Daoy (cell line): ENCODE results near the gene GALNT6. TPM values are rescaled to one million over a fixed set of nuclear protein-coding genes. Genes with fewer than 3 reads are reported as not detected.
A peak's percentile ranks its signal among the peaks of the same experiment; 100 is the strongest.

Experiments used
- DNase-seq: peaks from one replicate; pipeline ENCODE4 v3.0.0-alpha.2; 2015; ENCODE audit warnings: low read depth
- total RNA-seq: library from RNA; depleted of rRNA; stranded (reverse); fragments of >200 nt; shearing (Covaris generic); gene quantifications from 2 replicates; pipeline ENCODE4 v1.2.3, GENCODE V29; 2014; rRNA removed

The GALNT6 gene, protein sequence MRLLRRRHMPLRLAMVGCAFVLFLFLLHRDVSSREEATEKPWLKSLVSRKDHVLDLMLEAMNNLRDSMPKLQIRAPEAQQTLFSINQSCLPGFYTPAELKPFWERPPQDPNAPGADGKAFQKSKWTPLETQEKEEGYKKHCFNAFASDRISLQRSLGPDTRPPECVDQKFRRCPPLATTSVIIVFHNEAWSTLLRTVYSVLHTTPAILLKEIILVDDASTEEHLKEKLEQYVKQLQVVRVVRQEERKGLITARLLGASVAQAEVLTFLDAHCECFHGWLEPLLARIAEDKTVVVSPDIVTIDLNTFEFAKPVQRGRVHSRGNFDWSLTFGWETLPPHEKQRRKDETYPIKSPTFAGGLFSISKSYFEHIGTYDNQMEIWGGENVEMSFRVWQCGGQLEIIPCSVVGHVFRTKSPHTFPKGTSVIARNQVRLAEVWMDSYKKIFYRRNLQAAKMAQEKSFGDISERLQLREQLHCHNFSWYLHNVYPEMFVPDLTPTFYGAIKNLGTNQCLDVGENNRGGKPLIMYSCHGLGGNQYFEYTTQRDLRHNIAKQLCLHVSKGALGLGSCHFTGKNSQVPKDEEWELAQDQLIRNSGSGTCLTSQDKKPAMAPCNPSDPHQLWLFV
- total RNA-seq = 4.3 and 14.0 TPM in 2 replicates

DNA sequence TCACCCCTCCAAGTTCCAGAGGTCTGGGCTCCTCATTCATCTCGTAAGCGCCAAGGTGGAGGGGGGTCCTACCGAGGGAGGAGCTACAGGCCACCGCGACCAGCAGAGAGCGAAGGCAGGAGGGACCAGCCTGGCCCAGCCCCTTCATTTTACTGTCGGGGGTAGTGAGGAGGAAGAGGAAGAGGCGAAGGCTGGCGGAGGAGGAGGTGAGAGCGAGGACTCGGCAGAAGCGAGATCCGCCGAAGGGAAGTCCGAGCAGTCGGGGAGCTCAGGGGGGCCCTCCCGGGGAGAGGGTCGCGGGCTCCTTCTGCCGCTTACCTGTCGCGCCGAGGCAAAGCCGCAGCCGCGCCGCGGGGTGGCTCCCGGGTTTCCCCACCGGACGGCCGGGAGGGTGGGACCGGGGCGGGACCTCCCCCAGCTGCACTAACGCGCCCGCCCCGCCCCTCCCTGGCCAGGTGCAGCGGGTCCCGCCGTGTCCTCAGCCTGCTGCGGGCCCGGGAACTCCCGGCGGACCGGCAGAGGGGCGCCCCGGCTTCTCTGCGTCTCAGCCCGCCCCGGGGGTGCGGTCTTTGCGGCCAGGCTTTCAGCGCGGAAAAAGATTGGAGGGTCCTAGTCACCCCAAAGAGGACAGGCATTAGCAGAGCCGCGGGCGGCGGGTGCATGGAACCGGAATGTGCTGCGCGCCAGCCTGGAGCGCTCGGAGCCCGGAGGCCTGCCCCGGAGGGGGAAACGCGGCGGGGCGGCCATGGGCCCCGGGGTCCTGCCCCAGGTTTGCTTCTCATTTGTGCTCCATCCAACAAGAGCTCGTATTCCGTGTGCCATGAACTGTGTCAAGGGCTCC lies at the start of gene GALNT6:
GALNT6 (minus strand) TSS at position 124 of the 841 bp plus-strand sequence. CDS start 11,625 bp downstream, outside the sequence.
- peak; percentile 42 for DNase-seq

DNA sequence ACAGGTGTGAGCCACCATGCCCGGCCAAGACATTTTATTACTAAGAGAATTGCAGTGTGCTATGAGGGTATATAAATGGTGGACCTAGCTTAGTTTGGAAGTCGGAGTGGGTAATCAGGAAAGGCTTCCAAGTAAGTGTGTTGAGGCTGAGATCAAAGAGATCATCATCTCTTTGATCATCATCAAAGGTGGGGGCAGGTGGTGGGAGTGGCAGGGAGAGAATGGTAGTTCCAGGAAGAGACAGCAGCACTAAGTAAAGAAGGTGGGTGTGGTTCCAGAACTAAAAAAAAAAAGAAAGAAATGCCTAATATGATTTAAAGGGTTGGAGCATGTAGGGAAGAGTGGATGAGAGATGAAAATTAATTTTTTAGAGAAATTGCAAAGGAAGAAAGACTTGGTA lies 48.1 kb upstream of the GALNT6 start:
- DNase-seq = no peak

DNA sequence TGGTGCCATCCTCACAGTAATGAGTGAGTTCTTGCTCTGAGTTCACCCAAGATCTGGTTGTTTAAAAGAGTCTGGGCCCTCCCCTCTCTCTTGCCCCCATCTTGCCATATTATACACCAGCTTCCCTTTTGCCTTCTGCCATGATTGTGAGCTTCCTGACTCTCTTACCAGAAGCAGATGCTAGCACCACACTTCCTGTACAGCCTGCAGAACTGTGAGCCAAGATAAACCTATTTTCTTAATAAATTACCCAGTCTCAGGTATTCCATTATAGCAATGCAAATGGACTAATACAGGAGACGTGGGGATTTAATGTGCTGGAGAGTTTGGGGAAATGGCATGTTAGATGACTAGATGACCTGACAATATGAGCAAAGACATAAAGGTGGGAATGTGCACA lies 46.2 kb upstream of the GALNT6 start:
- DNase-seq = no peak

DNA sequence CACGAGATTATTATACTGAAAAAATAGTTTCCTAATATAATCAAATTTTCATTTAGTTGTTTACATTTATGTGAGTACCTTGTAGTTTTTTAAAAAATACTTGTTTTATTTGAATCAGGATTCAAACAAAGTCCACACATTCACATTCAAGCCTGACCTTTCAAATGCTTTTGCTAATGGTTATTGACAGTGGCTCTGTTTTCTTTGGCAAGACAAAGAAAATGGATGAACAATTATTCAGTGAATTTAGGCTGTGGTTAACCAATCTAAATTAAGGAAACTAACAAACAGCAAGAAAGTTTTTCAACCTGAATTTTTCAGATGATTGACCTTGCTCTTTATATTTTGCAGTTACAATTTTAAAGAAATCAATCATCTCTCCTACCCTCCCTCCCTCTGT lies 43.1 kb upstream of the GALNT6 start:
- no peak for DNase-seq

DNA sequence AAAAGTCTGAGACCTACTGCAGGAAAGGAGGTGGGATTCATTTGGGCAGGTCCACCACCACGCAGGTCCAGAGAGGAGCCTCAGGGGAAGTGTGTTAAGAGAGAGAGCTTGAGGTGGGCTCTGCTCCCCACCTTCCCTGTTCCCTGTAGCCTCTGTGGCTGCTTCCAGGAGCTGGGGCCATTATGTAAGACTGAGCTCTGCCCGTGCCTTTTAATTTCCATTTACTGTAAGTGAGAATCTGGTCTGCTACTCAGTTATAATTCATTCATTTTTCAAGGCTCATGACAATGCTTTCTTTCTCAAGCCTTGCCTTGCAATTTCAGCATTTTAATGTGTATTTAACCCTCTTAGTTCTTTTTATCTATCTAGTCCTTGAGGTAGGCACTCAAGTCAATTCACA lies 41.7 kb upstream of the GALNT6 start:
- DNase-seq = no peak

DNA sequence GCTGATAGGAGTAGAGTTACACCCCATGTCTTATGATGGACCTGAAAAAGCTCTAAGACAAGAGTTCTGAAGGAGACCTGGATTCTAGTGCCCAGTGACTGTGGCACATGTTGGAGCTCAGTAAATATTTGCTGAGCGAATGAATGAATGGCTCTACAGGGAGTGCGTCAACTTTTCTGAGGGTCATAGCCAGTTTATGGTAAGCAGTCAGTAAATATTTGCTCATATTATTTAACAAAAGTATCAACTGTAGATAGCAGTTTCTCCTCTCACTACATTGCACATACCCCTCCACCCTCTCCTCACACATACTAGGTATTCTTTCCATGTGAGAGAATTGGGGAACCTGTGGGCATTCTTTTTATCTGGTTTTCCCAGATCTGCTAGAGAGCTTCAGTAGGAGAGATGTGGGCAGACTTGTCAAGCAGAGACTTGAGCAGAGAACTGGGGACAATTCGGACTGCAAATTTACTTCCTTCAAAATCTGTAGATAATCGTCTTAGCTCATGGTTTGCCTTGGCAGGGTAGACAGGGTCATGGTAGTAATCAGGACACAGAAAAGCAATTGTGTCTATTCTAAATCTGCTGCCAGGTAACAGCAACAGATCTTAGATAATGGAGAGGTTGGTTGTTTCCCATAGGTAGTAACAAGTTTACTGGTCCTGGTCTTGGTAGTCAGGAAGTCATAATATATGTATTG lies 39.1 kb upstream of the GALNT6 start:
- no peak for DNase-seq

DNA sequence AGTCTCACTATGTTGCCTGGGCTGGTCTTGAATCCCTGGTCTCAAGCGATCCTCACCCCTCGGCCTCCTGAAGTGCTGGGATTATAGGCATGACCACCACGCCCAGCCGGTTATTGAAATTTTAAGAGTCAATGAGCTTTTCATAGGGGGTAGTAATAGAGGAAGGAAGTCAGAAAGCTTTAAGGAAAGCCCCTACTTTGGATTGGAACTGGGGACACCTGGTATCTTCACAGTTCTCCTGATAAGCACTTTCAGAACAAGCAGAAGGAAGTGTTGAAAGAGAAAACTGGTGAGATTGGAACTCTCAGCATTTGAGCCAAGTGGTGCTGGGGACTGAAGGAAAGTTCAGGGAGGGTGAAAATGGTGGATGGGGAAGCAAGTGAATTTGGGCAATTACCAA lies 38.5 kb upstream of the GALNT6 start:
- no peak for DNase-seq

DNA sequence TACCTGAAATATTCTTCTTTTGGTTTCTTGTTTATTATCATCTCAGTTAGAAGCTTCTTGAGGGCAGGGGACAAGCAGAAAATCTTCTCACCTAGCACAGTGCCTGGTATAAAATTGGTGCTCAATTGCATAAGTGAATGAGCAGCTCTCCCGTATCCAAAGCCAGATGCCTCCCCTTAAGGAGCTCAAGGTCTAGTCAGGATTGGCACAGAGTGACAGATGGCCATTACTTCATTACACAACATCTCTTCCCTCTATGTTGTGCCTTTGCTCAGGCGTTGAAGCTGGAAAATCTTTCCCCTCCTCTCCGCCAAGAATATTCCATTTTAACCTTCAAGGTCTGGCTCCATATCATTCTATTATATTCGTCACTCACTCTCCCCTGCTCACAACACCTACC lies 37.0 kb upstream of the GALNT6 start:
- DNase-seq = no peak

DNA sequence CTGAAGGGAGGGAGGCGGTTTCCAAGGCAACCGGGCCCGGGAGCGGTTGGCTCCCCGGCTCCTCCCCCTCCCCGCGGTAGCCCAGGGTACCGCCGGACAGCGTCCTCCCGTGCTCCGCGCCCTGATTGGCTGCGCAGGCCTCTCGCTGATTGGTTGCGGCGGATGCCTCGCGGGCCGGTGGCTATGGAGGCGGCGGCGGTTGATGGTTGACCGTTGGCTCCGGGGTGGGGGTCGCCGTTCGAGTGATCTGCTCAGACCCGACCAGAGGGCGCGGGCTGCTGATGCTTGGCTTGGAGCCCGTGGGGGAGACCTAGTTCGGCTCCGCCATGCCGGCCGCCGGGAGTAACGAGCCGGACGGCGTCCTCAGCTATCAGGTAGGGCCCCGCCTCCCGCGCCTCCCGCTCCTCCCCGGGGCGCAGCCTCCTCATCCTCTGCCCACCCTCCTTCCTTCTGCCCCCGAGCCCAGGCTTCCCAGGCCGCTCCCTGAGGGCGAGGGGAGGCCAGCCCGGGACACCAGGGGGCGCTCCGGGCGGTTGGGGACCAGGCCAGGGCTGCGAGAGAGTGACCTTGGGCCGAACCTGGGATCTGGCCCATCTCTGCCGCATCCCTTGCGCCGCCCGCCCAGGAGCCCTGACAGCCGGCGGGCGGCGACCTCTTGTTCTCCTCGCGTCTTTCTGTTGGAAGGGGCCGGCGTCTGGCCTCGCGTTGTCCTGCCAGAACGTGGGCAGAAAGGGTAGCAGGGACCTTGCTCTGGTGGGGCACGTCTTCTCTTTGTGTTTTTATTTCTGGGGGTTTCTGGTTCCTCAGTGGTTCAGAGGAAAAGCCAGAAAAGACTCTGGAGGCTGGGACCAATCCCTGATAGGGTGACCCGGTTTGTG lies 33.7 kb upstream of the GALNT6 start, which contains the start of gene SLC4A8:
SLC4A8 (plus strand) TSS at position 170 of the 878 bp plus-strand sequence; CDS start at position 327, 157 bp downstream.
- DNase-seq = peak; percentile 95

DNA sequence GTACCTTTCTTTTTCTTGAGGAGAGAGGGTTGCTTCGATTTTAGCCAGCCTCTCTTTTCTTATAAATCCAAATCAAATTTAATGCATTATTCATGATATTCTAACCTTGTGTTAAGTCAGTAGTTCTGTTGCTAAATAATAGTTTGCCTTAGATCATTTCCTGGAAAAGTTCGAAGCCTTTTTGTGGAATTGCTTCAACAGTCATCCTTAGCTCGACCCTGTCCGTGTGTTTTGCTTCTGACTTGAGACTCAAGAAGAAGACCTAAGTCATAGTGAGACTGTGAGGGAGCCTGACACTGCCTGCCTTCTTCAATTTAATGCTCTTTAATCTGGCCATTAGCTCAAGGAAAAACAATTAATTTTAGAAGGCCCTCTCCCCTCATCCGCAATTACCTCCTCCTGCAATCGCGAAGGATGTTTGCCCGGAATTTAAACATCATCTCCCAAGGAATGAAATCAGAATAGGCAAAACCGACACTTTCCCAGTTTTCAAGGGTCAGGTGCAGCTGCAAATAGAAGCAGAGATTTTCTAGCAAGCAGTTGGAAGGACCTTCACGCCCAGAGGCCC lies 33.0 kb upstream of the GALNT6 start:
- DNase-seq = no peak

DNA sequence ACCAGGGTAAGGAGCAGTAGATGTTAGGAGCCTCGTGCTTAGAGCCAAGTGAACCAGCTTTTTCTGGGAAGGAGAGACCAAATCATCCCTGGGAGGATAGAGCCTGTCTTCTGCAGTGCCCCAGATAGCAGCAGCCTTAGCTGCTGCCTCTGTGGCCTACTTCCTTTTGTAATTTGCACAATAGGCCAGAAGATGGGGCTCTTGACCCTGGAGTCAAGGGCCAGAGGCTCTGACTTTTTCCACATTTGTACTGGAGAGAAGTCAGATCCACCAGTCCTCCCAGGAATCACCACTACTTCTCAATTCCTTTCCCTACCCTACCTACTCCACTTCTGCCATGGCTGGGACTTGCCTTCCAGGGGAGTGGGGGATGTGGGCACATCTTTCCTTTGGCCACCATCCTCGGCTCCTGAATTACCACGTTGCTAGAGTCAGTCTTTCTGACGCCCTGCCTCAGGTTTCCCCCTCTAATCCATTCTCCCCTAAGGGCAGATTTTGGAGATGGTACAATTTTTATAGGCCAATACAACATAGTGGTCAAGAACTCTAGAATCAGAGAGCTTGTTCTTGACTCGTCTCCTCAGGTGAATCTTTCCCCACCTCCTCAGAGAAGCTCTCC lies 30.2 kb upstream of the GALNT6 start:
- peak; percentile 65 for DNase-seq

DNA sequence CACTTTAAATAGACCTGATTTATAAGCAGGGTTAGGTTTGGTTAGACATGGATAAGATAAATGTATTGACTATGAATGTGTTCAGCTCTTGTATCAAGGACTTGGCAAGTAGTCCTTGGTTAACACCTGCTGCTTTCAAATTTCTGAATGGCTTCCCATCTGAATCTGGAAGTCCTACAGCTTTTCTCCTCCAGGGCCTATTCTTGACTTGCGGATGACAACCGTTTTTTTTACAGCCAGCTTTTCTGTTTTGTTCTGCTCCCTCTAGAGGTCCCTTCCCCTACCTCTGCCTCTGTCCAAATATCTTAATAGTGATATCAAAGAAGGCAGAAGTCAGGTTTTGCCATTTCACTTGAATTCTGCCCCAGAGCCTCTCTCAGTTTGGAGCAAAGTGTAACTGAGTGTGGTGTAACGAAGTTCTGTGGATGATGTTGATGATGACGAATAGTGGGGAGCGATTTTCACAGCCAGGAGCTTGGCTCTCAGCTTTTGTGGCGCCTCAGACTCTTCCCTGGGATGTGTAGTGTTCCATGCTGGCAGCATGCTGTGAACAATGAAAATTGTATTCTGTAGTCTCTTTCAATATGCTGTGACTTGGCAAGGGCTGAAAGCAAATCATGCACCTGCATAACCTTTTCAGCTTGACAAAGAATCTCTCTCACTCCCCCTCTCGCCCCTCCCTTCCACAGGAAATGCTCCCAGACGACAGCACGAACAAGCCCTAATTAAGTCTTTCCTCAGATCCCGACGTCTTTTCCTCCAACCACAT lies 28.4 kb upstream of the GALNT6 start:
- no peak for DNase-seq

DNA sequence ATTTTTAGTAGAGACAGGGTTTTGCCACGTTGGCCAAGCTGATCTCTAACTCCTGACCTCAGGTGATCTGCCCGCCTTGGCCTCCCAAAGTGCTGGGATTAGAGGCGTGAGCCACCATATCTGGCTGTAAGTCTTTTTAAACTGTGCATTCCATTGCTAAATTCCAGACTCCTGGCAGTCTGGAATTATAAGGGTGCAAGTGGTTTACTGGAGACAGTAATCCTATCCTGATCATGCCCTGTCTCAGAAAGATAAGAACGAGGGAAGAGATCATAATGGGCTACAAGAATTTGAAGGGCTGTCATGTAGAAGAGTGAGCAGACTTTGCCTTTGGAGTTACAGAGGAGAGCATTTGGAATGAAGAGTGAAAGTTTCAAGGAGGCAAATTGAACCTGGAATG lies 26.6 kb upstream of the GALNT6 start:
- DNase-seq = no peak

DNA sequence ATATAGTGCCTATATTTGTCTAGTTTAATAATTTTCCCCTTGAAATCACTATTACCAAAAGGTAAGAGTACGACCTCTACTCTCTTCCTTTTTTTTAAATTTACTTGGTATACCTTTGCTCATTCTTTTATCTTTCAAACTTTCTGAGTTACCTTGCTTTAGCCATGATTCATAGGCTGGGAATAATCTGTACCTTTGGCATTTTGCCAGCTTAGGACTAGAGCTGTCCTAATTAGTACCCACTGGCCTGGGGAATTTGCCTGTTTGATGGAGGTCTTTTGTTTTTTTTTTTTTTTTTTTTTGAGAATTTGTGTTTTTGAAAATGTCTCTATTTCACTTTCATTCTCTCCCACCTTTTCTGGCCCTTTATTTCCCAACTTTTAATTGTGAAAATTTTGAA lies 24.7 kb upstream of the GALNT6 start:
- no peak for DNase-seq

DNA sequence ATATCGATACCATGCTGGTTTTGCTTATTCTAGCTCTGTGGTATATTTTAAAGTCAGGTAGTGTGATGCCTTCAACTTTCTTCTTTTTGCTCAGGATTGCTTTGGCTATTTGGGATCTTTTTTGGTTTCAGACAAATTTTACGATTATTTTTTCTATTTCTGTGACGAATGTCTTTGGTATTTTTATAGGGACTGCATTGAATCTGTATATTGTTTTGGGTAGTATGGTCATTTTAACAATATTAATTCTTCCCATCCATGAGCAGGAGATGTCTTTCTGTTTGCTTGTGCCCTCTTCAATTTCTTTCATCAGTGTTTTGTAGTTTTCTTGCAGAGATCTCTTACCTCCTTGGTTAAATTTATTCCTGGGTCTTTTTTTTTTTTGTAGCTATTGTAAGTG lies 22.6 kb upstream of the GALNT6 start:
- no peak for DNase-seq

DNA sequence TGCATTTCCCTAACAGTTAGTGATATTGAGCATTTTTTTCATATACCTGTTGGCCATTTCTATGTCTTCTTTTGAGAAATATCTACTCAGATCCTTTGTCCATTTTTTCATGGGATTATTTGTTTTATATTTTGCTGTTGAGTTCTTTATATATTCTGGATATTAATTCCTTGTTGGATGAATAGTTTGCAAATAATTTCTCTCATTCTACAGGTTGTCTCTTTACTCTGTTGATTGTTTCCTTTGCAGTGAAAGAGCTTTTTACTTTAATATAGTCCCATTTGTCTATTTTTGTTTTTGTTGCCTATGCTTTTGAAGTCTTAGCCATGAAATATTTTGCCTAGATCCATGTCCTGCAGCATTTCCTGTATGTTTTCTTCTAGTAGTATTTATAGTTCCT lies 21.9 kb upstream of the GALNT6 start:
- DNase-seq = no peak

DNA sequence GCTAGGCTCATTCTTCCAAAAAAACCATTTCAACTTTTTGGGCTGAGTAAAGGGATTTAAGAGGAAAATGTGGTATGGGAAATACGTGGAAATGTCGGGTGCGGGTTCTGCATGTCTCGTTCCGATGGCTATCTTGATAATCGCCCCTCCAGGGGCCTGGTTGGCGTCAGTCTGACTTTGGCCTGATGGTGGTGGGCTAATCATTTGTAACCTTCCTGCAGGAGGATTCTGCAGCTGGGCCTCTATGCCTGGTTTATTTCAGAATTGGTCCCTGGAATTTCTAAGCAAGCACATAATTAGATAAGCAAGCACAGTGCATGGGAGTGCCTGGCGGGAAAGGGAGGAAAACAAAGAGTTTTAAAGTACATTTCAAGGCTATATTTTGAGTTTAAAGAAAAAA lies 18.6 kb upstream of the GALNT6 start:
- no peak for DNase-seq

DNA sequence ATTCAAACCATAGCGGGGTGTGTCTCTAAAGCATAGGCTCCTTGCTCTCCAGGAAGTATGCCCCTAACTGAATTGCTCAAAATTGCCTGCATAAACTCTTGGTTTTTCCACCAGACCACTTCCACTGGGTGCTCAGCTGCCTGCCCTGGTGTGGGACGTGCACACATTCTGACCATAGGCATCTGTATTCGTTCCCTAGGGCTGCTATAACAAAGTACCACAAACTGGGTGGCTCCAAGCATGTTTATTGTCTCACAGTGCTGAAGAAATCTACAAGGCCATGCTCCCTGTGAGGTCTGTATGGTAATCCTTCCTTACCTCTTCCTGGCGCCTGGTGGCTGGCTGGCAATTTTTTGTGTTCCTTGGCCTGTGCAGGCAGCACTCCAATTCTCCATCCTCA lies 16.4 kb upstream of the GALNT6 start:
- DNase-seq = no peak

DNA sequence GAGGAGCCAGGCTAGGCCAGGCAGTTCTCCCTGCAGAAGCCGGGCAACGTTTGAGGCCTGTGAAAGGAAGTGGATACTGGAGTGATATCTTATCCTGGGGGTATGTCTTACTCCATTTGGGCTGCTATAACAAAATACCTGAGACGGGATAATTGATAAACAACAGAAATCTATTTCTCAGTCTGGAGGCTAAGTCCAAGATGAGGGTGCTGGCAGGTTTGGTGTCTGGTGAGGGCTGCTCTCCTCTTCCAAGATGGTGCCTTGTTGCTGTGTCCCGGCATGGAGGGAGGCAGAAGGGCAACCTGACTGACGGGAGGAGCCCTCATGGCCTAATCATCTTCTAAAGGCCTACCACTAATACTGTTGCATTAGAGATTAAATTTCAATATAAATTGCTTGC lies 15.7 kb upstream of the GALNT6 start:
- DNase-seq = no peak
